Neural progenitor cell (in vitro differentiated cells): ENCODE results near the gene ZSCAN10. TPM values are rescaled to one million over a fixed set of nuclear protein-coding genes. Genes with fewer than 3 reads are reported as not detected.

Experiments used
- DNase-seq: peaks from one replicate; pipeline ENCODE4 v3.0.0-alpha.2; 2016; ENCODE audit warnings: low spot score
- H2AFZ ChIP-seq: fragments of 200-600 bp; sonication (generic); replicated peaks from 2 replicates; pipeline ENCODE4 v1.6.1; 2016; ENCODE audit warnings: antibody characterized with exemption
- H3F3A ChIP-seq: fragments of 200-600 bp; sonication (generic); 2 replicates; pipeline ENCODE4 v1.6.1; 2016; ENCODE audit warnings: antibody characterized with exemption, low read depth
- H3K27ac ChIP-seq: fragments of 200-600 bp; sonication (generic); 2 replicates; pipeline ENCODE4 v1.5.1; 2016; ENCODE audit warnings: mild to moderate bottlenecking
- H3K27me3 ChIP-seq: fragments of 200-600 bp; sonication (generic); 2 replicates; pipeline ENCODE4 v1.6.1; 2016; ENCODE audit warnings: mild to moderate bottlenecking, moderate library complexity
- H3K36me3 ChIP-seq: fragments of 200-600 bp; sonication (generic); 2 replicates; pipeline ENCODE4 v1.5.1; 2016
- H3K4me1 ChIP-seq: fragments of 200-600 bp; sonication (generic); 2 replicates; pipeline ENCODE4 v1.6.1; 2016; ENCODE audit warnings: mixed run types
- H3K4me2 ChIP-seq: fragments of 200-600 bp; sonication (generic); 2 replicates; pipeline ENCODE4 v1.6.1; 2016
- H3K4me3 ChIP-seq: fragments of 200-600 bp; sonication (generic); 2 replicates; pipeline ENCODE4 v1.5.1; 2016
- H3K79me2 ChIP-seq: fragments of 200-600 bp; sonication (generic); 2 replicates; pipeline ENCODE4 v1.6.1; 2016; ENCODE audit warnings: low read depth
- H3K9ac ChIP-seq: fragments of 200-600 bp; sonication (generic); 2 replicates; pipeline ENCODE4 v1.6.1; 2016
- H3K9me3 ChIP-seq: fragments of 200-600 bp; sonication (generic); 2 replicates; pipeline ENCODE4 v1.5.1; 2016; ENCODE audit warnings: low read depth
- H4K20me1 ChIP-seq: fragments of 200-600 bp; sonication (generic); 2 replicates; pipeline ENCODE4 v1.6.1; 2016; ENCODE audit warnings: low read depth
- H3K27ac Mint-ChIP-seq: 3 replicates; pipeline ENCODE4 v1.8.0; 2021; ENCODE audit warnings: mixed read lengths
- H3K27me3 Mint-ChIP-seq: 2 replicates; pipeline ENCODE4 v1.8.0; 2022; ENCODE audit warnings: low read depth, mild to moderate bottlenecking, inconsistent platforms, moderate library complexity, mixed read lengths; ENCODE audit not compliant: insufficient read depth
- H3K36me3 Mint-ChIP-seq: 3 replicates; pipeline ENCODE4 v1.8.0; 2021; ENCODE audit warnings: mixed read lengths
- H3K4me1 Mint-ChIP-seq: 3 replicates; pipeline ENCODE4 v1.8.0; 2021; ENCODE audit warnings: mixed read lengths
- H3K4me3 Mint-ChIP-seq: 3 replicates; pipeline ENCODE4 v1.8.0; 2021; ENCODE audit warnings: mild to moderate bottlenecking, moderate library complexity, mixed read lengths
- H3K9me3 Mint-ChIP-seq: 3 replicates; pipeline ENCODE4 v1.8.0; 2020; ENCODE audit warnings: mixed read lengths
- EZH2 ChIP-seq: fragments of 200-600 bp; sonication (generic); IDR thresholded peaks from 2 replicates; pipeline ENCODE4 v1.6.1; 2017; ENCODE audit warnings: antibody characterized with exemption, mild to moderate bottlenecking, moderate library complexity
- EZH2phosphoT487 ChIP-seq: fragments of 200-600 bp; sonication (generic); IDR thresholded peaks from 2 replicates; pipeline ENCODE4 v1.6.1; 2017; ENCODE audit warnings: antibody characterized with exemption
- total RNA-seq: library from RNA; depleted of rRNA; stranded (reverse); fragments of >200 nt; gene quantifications from 2 replicates; pipeline ENCODE4 v1.2.3, GENCODE V29; 2015; ENCODE audit warnings: low replicate concordance
- TF ChIP-seq, protein P1 (sequence below): fragments of 200-600 bp; sonication (generic); IDR thresholded peaks from 2 replicates; pipeline ENCODE4 v1.5.1; 2017; ENCODE audit warnings: antibody characterized with exemption, mild to moderate bottlenecking

Gene ZSCAN10
- total RNA-seq, 1 donor from 2014 or later: 5.4 TPM

DNA sequence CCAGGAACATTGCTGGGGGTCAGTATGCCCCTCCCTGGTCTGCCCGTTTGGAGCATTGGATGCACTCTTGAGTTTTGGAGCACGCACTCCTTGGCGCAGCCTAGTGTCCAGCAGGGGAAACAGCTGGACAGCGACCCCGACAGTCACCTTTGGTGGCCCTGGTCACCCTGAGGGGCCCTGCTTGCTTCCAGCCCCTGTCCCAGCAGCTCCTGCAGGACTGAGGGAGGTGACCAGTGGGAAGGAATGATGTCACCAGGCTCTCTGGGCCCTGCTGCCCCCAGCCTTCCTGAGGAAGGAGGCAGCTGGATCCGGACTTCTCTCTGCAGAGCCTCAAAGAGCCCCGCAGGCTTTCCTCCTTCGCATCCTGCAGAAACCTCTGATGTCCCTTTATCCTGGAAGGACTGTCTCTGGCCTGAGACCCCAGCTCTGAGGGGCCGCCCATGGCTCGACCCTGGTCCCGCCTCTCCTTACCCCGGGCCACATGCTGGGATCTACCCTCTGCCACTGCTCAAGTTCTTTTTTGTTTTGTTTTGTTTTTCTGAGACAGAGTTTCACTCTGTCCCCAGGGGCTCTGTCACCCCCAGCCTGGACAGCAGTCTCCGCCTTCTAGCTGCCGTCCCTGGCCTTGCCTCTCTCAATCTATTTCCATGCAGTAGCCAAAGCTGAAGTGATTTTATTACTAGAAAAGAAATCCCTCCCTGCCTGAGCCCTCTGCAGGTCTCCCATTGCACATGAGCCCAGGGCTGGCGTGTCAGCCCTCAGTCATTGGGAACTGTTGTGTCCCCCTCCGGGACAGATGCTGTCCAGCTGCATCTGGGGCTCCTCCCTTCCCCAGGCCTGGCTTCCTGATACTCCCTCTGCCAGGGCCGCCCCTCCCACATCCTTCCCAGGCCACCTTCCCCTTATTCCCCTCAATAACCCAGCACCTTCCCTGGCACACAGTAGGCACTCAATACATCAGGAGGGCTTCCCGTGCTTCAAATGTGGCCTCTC, 11.6 kb downstream of the ZSCAN10 start:
- Histone ChIP-seq H3K27ac (no peak overlapping the region), H3K4me1 (peaks cover 6% of the 10 kb centered on the region), H3K9me3 (no peaks in the 10 kb centered on the region), H3K36me3 (no peaks in the 10 kb centered on the region), H2AFZ (no peak overlapping the region), H3K4me2 (no peak overlapping the region), H3K79me2 (no peaks in the 10 kb centered on the region), H3K9ac (no peak overlapping the region), H4K20me1 (no peaks in the 10 kb centered on the region), H3K27me3 (no peaks in the 10 kb centered on the region), H3F3A (peaks cover 12% of the 10 kb centered on the region), H3K4me3 (no peak overlapping the region)
- peaks cover 29% of the 10 kb centered on the region for H3K4me1 Mint-ChIP-seq
- H3K36me3 Mint-ChIP-seq: no peaks in the 10 kb centered on the region
- H3K27ac Mint-ChIP-seq: peak overlapping the region; percentile 97
- DNase-seq: peak; percentile 57
- peaks cover 12% of the 10 kb centered on the region for H3K27me3 Mint-ChIP-seq
- H3K9me3 Mint-ChIP-seq: no peaks in the 10 kb centered on the region
- peak overlapping the region; percentile 71 for H3K4me3 Mint-ChIP-seq
- TF ChIP-seq EZH2phosphoT487 (no peak), EZH2 (no peak)
- TF ChIP-seq, protein P1, sequence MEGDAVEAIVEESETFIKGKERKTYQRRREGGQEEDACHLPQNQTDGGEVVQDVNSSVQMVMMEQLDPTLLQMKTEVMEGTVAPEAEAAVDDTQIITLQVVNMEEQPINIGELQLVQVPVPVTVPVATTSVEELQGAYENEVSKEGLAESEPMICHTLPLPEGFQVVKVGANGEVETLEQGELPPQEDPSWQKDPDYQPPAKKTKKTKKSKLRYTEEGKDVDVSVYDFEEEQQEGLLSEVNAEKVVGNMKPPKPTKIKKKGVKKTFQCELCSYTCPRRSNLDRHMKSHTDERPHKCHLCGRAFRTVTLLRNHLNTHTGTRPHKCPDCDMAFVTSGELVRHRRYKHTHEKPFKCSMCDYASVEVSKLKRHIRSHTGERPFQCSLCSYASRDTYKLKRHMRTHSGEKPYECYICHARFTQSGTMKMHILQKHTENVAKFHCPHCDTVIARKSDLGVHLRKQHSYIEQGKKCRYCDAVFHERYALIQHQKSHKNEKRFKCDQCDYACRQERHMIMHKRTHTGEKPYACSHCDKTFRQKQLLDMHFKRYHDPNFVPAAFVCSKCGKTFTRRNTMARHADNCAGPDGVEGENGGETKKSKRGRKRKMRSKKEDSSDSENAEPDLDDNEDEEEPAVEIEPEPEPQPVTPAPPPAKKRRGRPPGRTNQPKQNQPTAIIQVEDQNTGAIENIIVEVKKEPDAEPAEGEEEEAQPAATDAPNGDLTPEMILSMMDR: peak; percentile 56

DNA sequence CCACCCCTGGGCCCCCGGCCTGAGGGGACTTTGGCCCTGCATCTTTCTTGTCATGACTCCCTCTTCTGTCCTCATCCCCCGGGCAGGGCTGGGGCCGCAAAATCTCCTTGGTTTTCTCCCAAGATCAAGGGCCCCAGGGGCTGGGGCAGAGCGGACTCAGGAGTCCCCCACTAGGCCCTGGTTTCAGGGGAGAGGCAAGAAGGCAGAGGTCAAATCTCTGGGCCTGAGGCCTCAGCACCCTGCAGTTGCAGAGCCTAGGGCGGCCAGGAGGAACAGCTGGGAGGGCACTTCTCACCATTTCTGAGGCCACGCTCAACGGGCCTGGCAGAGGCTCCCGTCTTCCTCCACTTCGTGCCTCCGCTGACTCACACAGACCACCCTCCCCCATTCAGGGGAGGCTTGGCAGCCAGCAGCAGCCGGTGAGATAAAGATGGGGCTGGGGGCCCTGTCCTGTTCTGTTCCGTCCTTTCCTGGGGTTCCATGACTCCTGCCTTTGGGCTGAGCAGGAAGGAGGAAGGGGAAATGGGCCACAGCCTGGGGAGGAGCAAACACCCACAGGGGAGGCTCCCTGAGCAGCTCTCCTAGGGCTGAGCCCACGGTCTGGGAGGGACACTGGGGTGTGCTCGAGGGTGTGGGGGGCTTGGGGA, 12.4 kb downstream of the ZSCAN10 start:
- TF ChIP-seq EZH2phosphoT487: no peak
- TF ChIP-seq, protein P1: no peak
- no peak for TF ChIP-seq EZH2
- H3K27me3 Mint-ChIP-seq: peaks cover 14% of the 10 kb centered on the region
- H2AFZ ChIP-seq: no peak overlapping the region
- no peak overlapping the region for H3K9ac ChIP-seq
- H3K4me3 ChIP-seq: no peak overlapping the region
- no peak overlapping the region for H3K27ac ChIP-seq
- H3K36me3 Mint-ChIP-seq: no peaks in the 10 kb centered on the region
- H3K79me2 ChIP-seq: no peaks in the 10 kb centered on the region
- H3K27ac Mint-ChIP-seq: no peak overlapping the region
- no peaks in the 10 kb centered on the region for H4K20me1 ChIP-seq
- H3K9me3 ChIP-seq: no peaks in the 10 kb centered on the region
- H3K9me3 Mint-ChIP-seq: no peaks in the 10 kb centered on the region
- H3K27me3 ChIP-seq: no peaks in the 10 kb centered on the region
- peaks cover 26% of the 10 kb centered on the region for H3K4me1 Mint-ChIP-seq
- no peaks in the 10 kb centered on the region for H3K36me3 ChIP-seq
- no peak for DNase-seq
- H3K4me3 Mint-ChIP-seq: no peak overlapping the region
- peaks cover 6% of the 10 kb centered on the region for H3K4me1 ChIP-seq
- H3F3A ChIP-seq: peaks cover 12% of the 10 kb centered on the region
- H3K4me2 ChIP-seq: no peak overlapping the region

DNA sequence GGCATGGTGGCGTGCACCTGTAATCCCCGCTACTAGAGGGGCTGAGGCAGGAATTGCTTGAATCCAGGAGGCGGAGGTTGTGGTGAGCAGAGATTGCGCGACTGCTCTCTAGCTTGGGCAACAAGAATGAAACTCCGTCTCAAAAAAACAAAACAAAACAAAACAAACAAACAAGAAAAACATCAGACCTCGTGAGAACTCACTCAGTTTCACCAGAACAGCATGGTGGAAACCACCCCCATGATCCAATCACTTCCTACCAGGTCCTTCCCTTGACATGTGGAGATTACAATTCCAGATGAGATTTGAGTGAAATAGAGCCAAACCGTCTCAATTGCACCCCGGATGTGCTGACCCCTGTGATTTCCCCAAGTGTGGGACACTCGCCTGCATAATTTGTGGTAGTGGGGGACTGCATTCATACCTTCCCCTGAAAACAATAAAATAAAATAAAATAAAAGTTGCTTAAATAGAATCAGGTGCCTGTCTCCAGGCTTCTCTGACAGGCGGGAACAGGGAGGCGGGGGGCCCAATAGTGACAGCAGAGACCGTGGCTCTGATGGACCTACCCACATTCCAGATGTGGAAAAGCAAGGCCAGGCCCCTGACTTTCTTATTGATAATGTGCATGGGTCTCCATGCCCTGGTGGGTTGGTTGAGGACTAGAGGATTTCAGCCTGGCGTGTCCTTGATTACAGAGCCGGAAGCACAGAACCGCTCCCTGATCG, 13.1 kb downstream of the ZSCAN10 start:
- Histone ChIP-seq H3K79me2 (no peaks in the 10 kb centered on the region), H4K20me1 (no peaks in the 10 kb centered on the region), H3K4me3 (no peak overlapping the region), H3K27me3 (no peaks in the 10 kb centered on the region), H3F3A (peaks cover 12% of the 10 kb centered on the region), H3K9me3 (no peaks in the 10 kb centered on the region), H2AFZ (no peak overlapping the region), H3K4me1 (peaks cover 6% of the 10 kb centered on the region), H3K9ac (no peak overlapping the region), H3K4me2 (no peak overlapping the region), H3K27ac (no peak overlapping the region), H3K36me3 (no peaks in the 10 kb centered on the region)
- no peak overlapping the region for H3K27ac Mint-ChIP-seq
- peaks cover 10% of the 10 kb centered on the region for H3K27me3 Mint-ChIP-seq
- no peak for TF ChIP-seq EZH2phosphoT487
- TF ChIP-seq, protein P1: no peak
- DNase-seq: no peak
- no peaks in the 10 kb centered on the region for H3K36me3 Mint-ChIP-seq
- H3K4me3 Mint-ChIP-seq: peak overlapping the region; percentile 38
- peaks cover 29% of the 10 kb centered on the region for H3K4me1 Mint-ChIP-seq
- no peaks in the 10 kb centered on the region for H3K9me3 Mint-ChIP-seq
